HG03354 (cell line): ENCODE measurements around the gene THTPA.
"Not testable (repeated sequence)": the region's sequence is repeated elsewhere in the genome, so short reads cannot be mapped to it uniquely, and the experiment has no call there.

Experiments used
- ATAC-seq: cut with Tn5 transposase; IDR thresholded peaks from one replicate; pipeline ENCODE4 v1.9.1; 2021; ENCODE audit warnings: mild to moderate bottlenecking; ENCODE audit not compliant: unreplicated experiment, poor library complexity, severe bottlenecking

THTPA gene

DNA sequence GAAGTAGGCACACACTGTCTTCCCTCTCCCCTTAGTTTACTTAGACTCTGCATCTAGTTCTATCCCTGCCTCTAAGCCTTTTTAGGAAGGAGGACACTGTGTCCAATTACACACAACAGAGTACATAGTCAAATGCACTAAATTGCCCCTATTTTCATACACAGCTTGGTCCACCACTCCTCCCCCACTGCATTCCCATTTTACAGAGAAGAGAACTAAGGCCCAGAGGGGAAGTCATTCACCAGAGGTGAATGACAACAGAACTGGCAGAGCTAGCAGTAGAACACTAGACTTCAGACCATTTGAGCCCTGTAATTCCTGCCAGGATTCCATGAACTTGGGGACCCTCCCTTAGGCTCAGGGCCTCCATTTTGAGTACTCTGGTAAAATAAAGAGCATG lies 23.7 kb downstream of the THTPA start:
- no peak for ATAC-seq

DNA sequence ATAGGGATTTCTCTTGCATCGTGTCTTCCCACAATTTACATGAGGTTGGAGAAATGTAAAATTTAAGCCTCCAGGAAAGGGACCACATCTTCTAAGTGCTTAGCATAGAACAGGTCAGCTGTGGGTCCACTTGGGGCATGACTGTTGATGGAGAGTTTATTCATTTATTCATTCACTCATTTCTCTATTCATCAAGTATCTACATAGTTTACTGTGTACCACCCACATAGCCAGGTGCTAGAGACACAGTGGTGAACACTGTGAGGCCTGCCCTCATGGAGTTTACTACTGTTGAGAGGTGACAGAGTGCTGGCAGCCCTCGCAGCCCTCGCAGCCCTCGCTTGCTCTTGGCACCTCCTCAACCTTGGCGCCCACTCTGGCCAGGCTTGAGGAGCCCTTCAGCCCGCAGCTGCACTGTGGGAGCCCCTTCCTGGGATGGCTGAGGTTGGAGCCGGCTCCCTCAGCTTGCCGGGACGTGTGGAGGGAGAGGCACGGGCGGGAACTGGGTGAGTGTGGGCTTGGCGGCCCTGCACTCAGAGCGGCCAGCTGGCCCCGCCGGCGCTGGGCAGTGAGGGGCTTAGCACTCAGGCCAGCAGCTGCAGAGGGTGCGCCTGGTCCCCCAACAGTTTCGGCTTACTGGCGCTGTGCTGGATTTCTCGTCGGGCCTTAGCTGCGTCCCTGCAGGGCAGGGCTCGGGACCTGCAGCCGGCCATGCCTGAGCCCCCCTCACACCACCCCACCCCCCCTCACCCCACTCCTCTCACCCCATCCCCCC lies 24.3 kb downstream of the THTPA start:
- ATAC-seq: no peak

- ATAC-seq: no peak
Observed at GRCh38 chr14:23580948-23581281, 24.8 kb downstream of the THTPA start.

- no peak for ATAC-seq
Observed at GRCh38 chr14:23582906-23583760, 27.1 kb downstream of the THTPA start.

DNA sequence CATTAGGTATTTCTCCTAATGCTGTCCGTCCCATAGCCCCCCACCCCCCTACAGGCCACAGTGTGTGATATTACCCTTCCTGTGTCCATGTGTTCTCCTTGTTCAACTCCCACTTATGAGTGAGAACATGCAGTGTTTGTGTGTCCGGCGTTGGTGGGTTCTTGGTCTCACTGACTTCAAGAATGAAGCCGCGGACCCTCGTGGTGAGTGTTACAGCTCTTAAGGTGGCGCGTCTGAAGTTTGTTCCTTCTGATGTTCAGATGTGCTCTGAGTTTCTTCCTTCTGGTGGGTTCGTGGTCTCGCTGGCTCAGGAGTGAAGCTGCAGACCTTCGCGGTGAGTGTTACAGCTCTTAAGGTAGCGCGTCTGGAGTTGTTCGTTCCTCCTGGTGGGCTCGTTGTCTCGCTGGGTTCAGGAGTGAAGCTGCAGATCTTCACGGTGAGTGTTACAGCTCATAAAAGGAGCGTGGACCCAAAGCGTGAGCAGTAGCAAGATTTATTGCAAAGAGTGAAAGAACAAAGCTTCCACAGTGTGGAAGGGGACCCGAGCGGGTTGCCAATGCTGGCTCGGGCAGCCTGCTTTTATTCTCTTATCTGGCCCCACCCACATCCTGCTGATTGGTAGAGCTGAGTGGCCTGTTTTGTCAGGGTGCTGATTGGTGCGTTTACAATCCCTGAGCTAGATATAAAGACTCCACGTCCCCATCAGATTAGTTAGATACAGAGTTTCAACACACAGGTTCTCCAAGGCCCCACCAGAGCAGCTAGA lies 27.9 kb downstream of the THTPA start:
- ATAC-seq: not testable (repeated sequence)

- not testable (repeated sequence) for ATAC-seq
Observed at GRCh38 chr14:23584527-23585203, 28.6 kb downstream of the THTPA start.

- ATAC-seq: peak; percentile 100
Observed at GRCh38 chr14:23588884-23589598, 33.0 kb downstream of the THTPA start.

- ATAC-seq: no peak
Observed at GRCh38 chr14:23589606-23590005, 33.5 kb downstream of the THTPA start.

DNA sequence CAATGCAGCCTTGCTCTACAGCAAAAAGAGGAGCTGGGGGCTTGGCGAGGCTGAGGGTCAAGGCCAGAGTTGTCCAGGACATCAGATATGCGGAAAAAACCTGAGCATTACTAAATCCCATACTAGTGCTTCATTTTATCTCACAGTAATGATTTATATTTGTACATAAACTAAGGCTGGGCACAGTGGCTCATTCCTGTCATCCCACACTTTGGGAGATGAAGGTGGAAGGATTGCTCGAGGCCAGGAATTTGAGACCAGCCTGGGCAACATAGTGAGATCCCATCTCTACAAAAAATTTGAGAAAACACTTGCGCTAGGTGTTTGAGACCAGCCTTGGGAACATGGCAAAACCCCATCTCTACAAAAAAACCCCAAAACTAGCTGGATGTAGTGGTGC lies 34.1 kb downstream of the THTPA start:
- ATAC-seq: no peak

DNA sequence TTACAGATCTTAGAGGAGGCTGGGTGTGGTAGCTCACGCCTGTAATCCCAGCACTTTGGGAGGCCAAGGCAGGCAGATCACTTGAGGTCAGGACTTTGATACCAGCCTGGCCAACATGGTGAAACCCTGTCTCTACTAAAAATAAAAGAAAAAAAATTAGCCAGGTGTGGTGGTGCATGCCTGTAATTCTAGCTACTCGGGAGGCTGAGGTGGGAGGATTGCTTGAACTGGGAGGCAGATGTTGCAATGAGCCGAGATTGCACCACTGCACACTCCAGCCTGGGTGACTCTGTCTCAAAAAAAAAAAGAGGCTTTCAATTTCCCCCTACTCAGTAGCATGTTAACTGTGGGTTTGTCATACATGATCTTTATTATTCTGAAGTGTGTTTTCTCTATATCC lies 38.1 kb downstream of the THTPA start:
- ATAC-seq: not testable (repeated sequence)

GRCh38 chr14:23600322-23600707 lies 44.2 kb downstream of the THTPA start:
- ATAC-seq: no peak

DNA sequence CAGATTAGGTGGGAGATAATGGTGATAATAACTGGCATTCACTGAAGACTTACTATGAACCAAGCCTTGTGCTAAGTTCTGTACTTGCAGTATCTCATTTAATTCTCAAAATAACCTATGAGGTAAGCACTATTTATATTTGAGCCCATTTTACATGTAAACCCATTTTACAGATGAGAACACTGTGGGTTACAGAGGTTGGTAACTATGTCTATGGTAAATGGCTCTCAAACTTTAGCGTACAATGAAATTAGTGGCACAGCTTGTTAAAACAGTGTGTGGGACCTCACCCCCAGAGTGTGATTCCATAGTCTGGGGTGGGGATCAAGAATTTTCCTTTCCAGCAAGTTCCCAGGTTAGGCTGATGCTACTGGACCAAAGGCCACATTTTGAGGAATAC lies 44.7 kb downstream of the THTPA start:
- no peak for ATAC-seq

DNA sequence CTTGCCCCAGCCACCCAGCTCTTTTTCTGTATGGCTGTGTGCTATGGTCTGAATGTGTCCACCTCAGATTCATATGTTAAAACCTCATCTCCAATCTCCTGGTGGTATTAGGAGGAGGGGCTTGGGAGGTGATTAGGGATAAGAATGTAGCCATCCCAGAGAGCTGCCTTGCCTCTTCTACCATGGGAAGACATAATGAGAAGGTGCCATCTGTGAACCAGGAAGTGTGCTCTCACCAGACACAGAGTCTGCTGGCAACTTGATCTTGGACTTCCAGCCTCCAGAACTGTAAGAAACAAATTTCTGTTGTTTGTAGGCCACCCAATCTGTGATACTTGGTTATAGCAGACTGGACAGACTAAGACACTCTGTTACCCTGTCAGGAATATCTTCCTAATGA lies 45.4 kb downstream of the THTPA start:
- ATAC-seq: no peak

DNA sequence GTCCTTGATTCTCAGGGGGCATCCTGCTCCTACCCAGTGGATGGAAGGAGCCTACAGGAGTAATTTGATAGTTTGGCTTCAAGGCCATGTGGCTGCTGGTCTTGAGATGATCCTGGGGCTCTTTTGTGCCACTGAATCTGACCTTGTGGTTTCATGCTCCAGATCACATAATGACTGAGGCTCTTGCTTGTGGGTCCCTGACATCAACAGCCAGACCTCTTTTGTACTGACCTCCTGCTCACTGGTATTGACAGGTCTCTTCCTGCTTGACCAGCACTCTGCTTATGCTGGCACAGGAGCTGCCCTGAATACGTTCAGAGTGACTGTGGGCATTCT lies 45.7 kb downstream of the THTPA start:
- ATAC-seq: no peak

DNA sequence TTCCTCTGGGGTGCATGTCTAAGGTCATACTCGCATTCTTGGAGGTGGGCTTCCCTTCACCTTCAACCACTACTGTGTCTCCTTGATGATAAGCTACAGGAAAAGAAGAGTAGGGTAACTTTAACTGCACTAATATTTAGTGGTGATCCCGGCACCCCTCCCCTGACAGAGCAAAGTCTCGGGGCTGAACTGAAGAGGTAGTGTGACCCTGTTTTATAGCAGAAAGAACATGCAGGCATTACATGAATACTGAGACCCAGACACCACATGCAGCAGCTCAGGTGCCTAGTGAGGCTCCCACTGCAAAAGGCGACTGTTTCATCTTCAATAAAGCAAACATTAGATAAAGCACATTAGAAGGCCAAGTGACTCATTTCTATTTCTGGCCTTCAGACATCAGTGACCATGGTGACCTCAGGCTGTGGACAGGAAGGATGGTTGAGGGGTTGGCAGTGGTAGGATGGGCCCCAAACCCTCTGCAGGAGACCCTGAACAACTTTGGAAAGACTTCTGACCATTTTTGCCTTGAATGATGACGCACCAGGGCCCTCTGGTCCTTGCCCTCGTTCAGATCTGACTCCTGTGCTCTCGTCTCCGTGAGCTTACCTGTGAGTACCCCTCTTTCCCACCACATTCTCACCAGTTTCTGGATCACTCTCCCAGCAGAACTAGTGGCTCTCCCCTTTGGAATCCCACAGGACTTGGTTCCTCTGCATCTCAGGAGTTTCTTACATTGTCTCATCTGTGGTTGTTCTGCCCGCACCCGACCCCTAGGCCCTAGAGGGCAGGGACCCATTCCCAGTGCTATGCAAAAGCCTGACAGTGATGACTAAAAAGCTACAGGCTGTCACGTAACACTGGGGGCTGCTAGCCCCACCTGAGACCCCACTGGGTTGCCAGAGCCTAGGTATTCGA lies 46.4 kb downstream of the THTPA start:
- ATAC-seq: no peak

GRCh38 chr14:23603103-23603502 lies 47.0 kb downstream of the THTPA start:
- ATAC-seq: no peak

- no peak for ATAC-seq
Observed at GRCh38 chr14:23604148-23604547, 48.1 kb downstream of the THTPA start.

GRCh38 chr14:23604675-23605170 lies 48.7 kb downstream of the THTPA start:
- no peak for ATAC-seq
